HCT116 (cell line): Measurements from ENCODE around the gene UBE2J2. TPM values are rescaled to one million over a fixed set of nuclear protein-coding genes. Genes with fewer than 3 reads are reported as not detected.
A peak's percentile ranks its signal among the peaks of the same experiment; 100 is the strongest.

Experiments used
- ATAC-seq: fragments of 200-7000 bp; cut with Tn5 transposase; 2 replicates; pipeline ENCODE4 v1.9.1; 2020; ENCODE audit warnings: mild to moderate bottlenecking, moderate library complexity
- BruUV-seq: library from RNA; stranded (reverse); fragments of 400-500 nt; replicated peaks from 2 replicates; lab custom pipeline; 2021; lab: Mats Ljungman, UMichigan
- CTCF ChIA-PET: fragments of 300-600 bp; sonication (Branson Sonifier 250); formaldehyde crosslinking; loops from one replicate; lab custom pipeline; 2021; ENCODE audit warnings: antibody characterized with exemption; lab: Charles Lee
- POLR2A ChIA-PET: fragments of 300-600, 350-600 bp; sonication (Branson Sonifier 250); formaldehyde crosslinking; loops from one replicate; lab custom pipeline; 2021; ENCODE audit warnings: antibody characterized with exemption; lab: Charles Lee
- RAD21 ChIA-PET, 2 experiments: fragments of 300-600 bp; sonication (Branson Sonifier 250); formaldehyde crosslinking; loops; one replicate each; lab custom pipeline; 2023; ENCODE audit warnings: low total read pairs in 2 of 2; ENCODE audit not compliant: uncharacterized antibody in 2 of 2, unreplicated experiment in 2 of 2, low non-redundant PET in 1 of 2; lab: Charles Lee
- DNase-seq: peaks from one replicate; pipeline ENCODE4 v3.0.0-alpha.2; 2010; ENCODE audit warnings: low read depth, low spot score
- H2AFZ ChIP-seq: fragments of 200-600 bp; shearing (Covaris generic), sonication (generic); 2 replicates; pipeline ENCODE4 v1.6.1; 2017; ENCODE audit warnings: low read depth, mixed run types, mixed read lengths, antibody characterized with exemption, low read length; ENCODE audit not compliant: poor library complexity, severe bottlenecking
- H3K27ac ChIP-seq: 2 replicates; pipeline ENCODE4 v1.5.1; 2012; ENCODE audit warnings: low read depth, low read length
- H3K27me3 ChIP-seq: fragments of 200-600 bp; sonication (generic); 2 replicates; pipeline ENCODE4 v1.6.1; 2016; ENCODE audit warnings: mixed run types, low read length, mixed read lengths; ENCODE audit not compliant: insufficient read depth
- H3K36me3 ChIP-seq, 2 experiments: fragments of 200-500 bp in 1 of 2; fragments of 200-600 bp in 1 of 2; sonication (Bioruptor generic) in 1 of 2; sonication (generic) in 1 of 2; 2 replicates each; pipeline versions ENCODE4 v1.5.1 to v1.6.1; 2014 to 2016; ENCODE audit warnings: low read length in 2 of 2, inconsistent platforms in 1 of 2, mixed read lengths in 1 of 2, mixed run types in 1 of 2; ENCODE audit not compliant: insufficient read depth in 2 of 2, control insufficient read depth in 1 of 2
- H3K4me1 ChIP-seq, 2 experiments: fragments of 200-600 bp in 1 of 2; sonication (generic) in 1 of 2; 2 replicates each; pipeline versions ENCODE4 v1.5.1 to v1.6.1; 2012 to 2017; ENCODE audit warnings: low read length in 2 of 2, inconsistent platforms in 1 of 2, mild to moderate bottlenecking in 1 of 2, mixed read lengths in 1 of 2, mixed run types in 1 of 2, moderate library complexity in 1 of 2; ENCODE audit not compliant: insufficient read depth in 2 of 2, control insufficient read depth in 1 of 2
- H3K4me2 ChIP-seq: fragments of 200-600 bp; sonication (generic); 2 replicates; pipeline ENCODE4 v1.6.1; 2017; ENCODE audit warnings: mixed run types, low read length, mixed read lengths
- H3K4me3 ChIP-seq, 2 experiments: fragments of 200-600 bp in 1 of 2; sonication (generic) in 1 of 2; replicated peaks in 1 of 2; 2 replicates each; pipeline ENCODE4 v1.5.1; 2011 to 2016; ENCODE audit warnings: low read length in 2 of 2, control low read depth in 1 of 2, low read depth in 1 of 2, mild to moderate bottlenecking in 1 of 2, mixed read lengths in 1 of 2, mixed run types in 1 of 2
- H3K79me2 ChIP-seq: fragments of 200-600 bp; sonication (generic); 2 replicates; pipeline ENCODE4 v1.6.1; 2017; ENCODE audit warnings: mild to moderate bottlenecking, mixed run types, low read length, moderate library complexity, mixed read lengths; ENCODE audit not compliant: insufficient read depth
- H3K9ac ChIP-seq: fragments of 200-600 bp; sonication (generic); 2 replicates; pipeline ENCODE4 v1.6.1; 2016; ENCODE audit warnings: low read length, mixed read lengths
- H3K9me2 ChIP-seq: fragments of 200-600 bp; sonication (generic), shearing (Covaris generic); 2 replicates; pipeline ENCODE4 v1.6.1; 2017; ENCODE audit warnings: mixed run types, mild to moderate bottlenecking, moderate library complexity; ENCODE audit not compliant: insufficient read depth
- H3K9me3 ChIP-seq, 2 experiments: fragments of 200-500 bp in 1 of 2; fragments of 200-600 bp in 1 of 2; sonication (Bioruptor generic) in 1 of 2; sonication (generic) in 1 of 2; 2 replicates each; pipeline ENCODE4 v1.6.1; 2014 to 2017; ENCODE audit warnings: low read length in 2 of 2, mixed read lengths in 2 of 2, inconsistent platforms in 1 of 2, low read depth in 1 of 2, mild to moderate bottlenecking in 1 of 2, mixed run types in 1 of 2, moderate library complexity in 1 of 2; ENCODE audit not compliant: control insufficient read depth in 1 of 2, insufficient read depth in 1 of 2
- H4K20me1 ChIP-seq: fragments of 200-600 bp; sonication (generic), shearing (Covaris generic); 2 replicates; pipeline ENCODE4 v1.6.1; 2017; ENCODE audit warnings: mixed run types, mild to moderate bottlenecking, moderate library complexity; ENCODE audit not compliant: insufficient read depth
- EGR1 ChIP-seq: IDR thresholded peaks from 2 replicates; pipeline ENCODE4 v1.6.1; 2012; ENCODE audit warnings: low read depth
- ZFX ChIP-seq: fragments of 450-650 bp; IDR thresholded peaks from 2 replicates; pipeline ENCODE4 v1.6.1; 2017
- intact Hi-C: fragments of 100-400 bp; cut with micrococcal nuclease; formaldehyde crosslinking; loops from 2 replicates; pipeline ENCODE4 v1.10.0; 2022
- total RNA-seq: library from RNA; stranded (reverse); gene quantifications from one replicate; pipeline ENCODE4 v1.2.1, GENCODE V29; 2021; ENCODE audit not compliant: unreplicated experiment
- TF ChIP-seq, protein P1 (sequence below): IDR thresholded peaks from 2 replicates; pipeline ENCODE4 v1.6.1; 2012; ENCODE audit warnings: low read depth

UBE2J2 gene
- total RNA-seq, 1 experiment from 2014 or later = 67.7 TPM

DNA sequence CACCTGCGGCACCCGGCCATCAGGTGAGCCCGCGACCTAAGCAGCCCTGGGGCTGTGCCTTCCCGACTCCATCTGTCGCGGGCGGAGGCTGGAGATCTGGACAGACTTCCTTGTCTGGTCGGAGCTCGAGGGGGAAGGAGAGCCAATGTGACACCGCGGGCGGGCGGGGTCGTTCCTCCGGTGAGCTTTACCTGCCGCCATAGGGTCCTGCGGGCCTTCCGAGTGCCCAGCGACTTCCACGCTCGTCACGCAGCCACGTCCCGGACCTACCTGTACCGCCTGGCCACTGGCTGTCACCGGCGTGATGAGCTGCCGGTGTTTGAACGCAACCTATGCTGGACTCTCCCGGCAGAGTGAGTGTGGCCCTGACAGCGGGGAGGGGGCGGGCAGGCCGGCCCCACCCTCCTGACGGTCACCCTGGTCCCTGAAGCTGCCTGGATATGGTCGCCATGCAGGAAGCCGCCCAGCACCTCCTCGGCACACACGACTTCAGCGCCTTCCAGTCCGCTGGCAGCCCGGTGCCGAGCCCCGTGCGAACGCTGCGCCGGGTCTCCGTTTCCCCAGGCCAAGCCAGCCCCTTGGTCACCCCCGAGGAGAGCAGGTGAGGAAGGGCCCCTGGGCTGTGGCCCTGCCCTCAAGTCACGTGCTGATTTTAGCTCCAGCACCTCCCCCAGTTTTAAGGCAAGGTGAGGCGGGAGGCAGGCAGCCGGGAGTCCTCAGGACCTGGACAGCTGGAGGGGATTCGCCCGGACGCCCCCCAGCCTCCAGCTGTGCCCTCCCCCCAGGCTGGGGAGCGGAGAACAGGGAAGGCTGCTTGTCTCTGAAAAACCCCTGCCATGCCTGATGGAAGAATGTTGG, 35.8 kb upstream of the UBE2J2 start:
- Histone ChIP-seq H3K4me3 (peak overlapping the region; percentile 60 to 86), H3K27me3 (no peaks in the 10 kb centered on the region), H3K9ac (peak overlapping the region; percentile 94), H4K20me1 (peaks cover 3% of the 10 kb centered on the region; the same call in 1 of the 2 replicates), H3K4me1 (peaks cover 30 to 42% of the 10 kb centered on the region in 2 experiments), H3K79me2 (peaks cover 64% of the 10 kb centered on the region), H3K27ac (peak overlapping the region; percentile 99), H2AFZ (no peak overlapping the region), H3K36me3 (peaks cover 13 to 30% of the 10 kb centered on the region in 2 experiments), H3K9me3 (no peaks in the 10 kb centered on the region), H3K9me2 (no peaks in the 10 kb centered on the region), H3K4me2 (peak overlapping the region; percentile 98)
- RAD21 ChIA-PET = no interaction called here
- TF ChIP-seq ZFX = peak; percentile 38; the same call in 1 of the 2 replicates
- no peak for TF ChIP-seq EGR1
- ATAC-seq (0 out of 2 replicates have a peak, but pooled peaks have one; percentile 5), DNase-seq (no peak)
- POLR2A ChIA-PET = interaction anchor here (1.3 kb wide), 1 partner anchor 9 kb away, joined by 4 read pairs; no protein-coding TSS in a partner anchor
- CTCF ChIA-PET = interaction anchor here (1.1 kb wide), 1 partner anchor 9 kb away, joined by 3 read pairs; no protein-coding TSS in a partner anchor
- BruUV-seq = TSS peak; percentile 44
- intact Hi-C loops = loop anchor here (5.0 kb wide), 1 partner anchor 38 kb away; the partner anchor contains the start of gene DVL1

DNA sequence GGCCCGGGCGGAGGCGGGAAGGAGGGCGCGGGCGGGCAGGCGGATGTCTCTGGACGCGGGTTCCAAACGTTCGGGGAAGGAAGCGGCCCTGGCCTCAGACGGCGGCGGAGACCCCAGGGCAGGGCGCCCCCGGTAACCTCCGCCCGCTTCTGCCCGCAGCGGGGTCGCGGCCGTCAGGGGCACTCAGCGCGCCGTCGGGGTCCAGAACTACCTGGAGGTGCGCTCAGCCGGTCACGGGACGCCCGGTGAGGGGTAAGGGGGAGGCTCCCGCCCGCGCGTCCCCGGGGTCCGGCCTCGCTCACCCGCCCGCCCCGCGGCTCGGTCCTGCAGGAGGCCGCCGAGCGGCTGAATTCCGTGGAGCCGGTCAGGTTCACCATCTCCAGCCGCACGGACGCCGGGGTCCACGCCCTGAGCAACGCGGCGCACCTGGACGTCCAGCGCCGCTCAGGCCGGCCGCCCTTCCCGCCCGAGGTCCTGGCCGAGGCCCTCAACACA, 35.1 kb upstream of the UBE2J2 start:
- H3K4me3 ChIP-seq = peak overlapping the region; percentile 60 to 86
- intact Hi-C loops = loop anchor here (5.0 kb wide), 1 partner anchor 38 kb away; the partner anchor contains the start of gene DVL1
- POLR2A ChIA-PET = no interaction called here
- peak overlapping the region; percentile 94 for H3K9ac ChIP-seq
- peaks cover 36 to 49% of the 10 kb centered on the region in 2 experiments for H3K4me1 ChIP-seq
- no peak for DNase-seq
- BruUV-seq = no TSS peak
- H4K20me1 ChIP-seq = peaks cover 3% of the 10 kb centered on the region; the same call in 1 of the 2 replicates
- no peak overlapping the region for H2AFZ ChIP-seq
- TF ChIP-seq ZFX = peak; percentile 62; the same call in 1 of the 2 replicates
- TF ChIP-seq, protein P1, sequence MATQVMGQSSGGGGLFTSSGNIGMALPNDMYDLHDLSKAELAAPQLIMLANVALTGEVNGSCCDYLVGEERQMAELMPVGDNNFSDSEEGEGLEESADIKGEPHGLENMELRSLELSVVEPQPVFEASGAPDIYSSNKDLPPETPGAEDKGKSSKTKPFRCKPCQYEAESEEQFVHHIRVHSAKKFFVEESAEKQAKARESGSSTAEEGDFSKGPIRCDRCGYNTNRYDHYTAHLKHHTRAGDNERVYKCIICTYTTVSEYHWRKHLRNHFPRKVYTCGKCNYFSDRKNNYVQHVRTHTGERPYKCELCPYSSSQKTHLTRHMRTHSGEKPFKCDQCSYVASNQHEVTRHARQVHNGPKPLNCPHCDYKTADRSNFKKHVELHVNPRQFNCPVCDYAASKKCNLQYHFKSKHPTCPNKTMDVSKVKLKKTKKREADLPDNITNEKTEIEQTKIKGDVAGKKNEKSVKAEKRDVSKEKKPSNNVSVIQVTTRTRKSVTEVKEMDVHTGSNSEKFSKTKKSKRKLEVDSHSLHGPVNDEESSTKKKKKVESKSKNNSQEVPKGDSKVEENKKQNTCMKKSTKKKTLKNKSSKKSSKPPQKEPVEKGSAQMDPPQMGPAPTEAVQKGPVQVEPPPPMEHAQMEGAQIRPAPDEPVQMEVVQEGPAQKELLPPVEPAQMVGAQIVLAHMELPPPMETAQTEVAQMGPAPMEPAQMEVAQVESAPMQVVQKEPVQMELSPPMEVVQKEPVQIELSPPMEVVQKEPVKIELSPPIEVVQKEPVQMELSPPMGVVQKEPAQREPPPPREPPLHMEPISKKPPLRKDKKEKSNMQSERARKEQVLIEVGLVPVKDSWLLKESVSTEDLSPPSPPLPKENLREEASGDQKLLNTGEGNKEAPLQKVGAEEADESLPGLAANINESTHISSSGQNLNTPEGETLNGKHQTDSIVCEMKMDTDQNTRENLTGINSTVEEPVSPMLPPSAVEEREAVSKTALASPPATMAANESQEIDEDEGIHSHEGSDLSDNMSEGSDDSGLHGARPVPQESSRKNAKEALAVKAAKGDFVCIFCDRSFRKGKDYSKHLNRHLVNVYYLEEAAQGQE = no peak
- peak overlapping the region; percentile 99 for H3K27ac ChIP-seq
- H3K79me2 ChIP-seq = peaks cover 57% of the 10 kb centered on the region
- peaks cover 11 to 27% of the 10 kb centered on the region in 2 experiments for H3K36me3 ChIP-seq
- H3K9me3 ChIP-seq = no peaks in the 10 kb centered on the region
- CTCF ChIA-PET = interaction anchor here (1.1 kb wide), 1 partner anchor 9 kb away, joined by 3 read pairs; no protein-coding TSS in a partner anchor
- no peaks in the 10 kb centered on the region for H3K27me3 ChIP-seq
- ATAC-seq = no peak
- H3K4me2 ChIP-seq = peak overlapping the region; percentile 98
- RAD21 ChIA-PET = no interaction called here
- no peaks in the 10 kb centered on the region for H3K9me2 ChIP-seq
